GM12874 (cell line): ENCODE data around the gene TUSC2.

Experiments
- CTCF ChIP-seq: IDR thresholded peaks from 2 replicates; pipeline ENCODE4 v1.5.1; 2011; ENCODE audit warnings: low read depth, mild to moderate bottlenecking, control low read depth, low read length, moderate library complexity; ENCODE audit not compliant: insufficient read depth

The TUSC2 gene

GRCh38 chr3:50293079-50293801 is 34.8 kb downstream of the TUSC2 start:
- TF ChIP-seq CTCF = no peak

GRCh38 chr3:50292159-50293078 is 35.6 kb downstream of the TUSC2 start, which contains the start of gene IFRD2:
IFRD2 (minus strand) TSS chr3:50292429; CDS start chr3:50292274, 155 bp downstream.
- no peak for TF ChIP-seq CTCF

- no peak for TF ChIP-seq CTCF
Observed at GRCh38 chr3:50290161-50290641, 37.8 kb downstream of the TUSC2 start.

GRCh38 chr3:50289130-50289529 is 38.9 kb downstream of the TUSC2 start:
- TF ChIP-seq CTCF = no peak

GRCh38 chr3:50288387-50289007 is 39.5 kb downstream of the TUSC2 start:
- no peak for TF ChIP-seq CTCF

- no peak for TF ChIP-seq CTCF
Observed at GRCh38 chr3:50287262-50287661, 40.8 kb downstream of the TUSC2 start.
